CD14-positive monocyte (primary cell): Measurements from ENCODE around the gene ABCF3. TPM values are rescaled to one million over a fixed set of nuclear protein-coding genes. Genes with fewer than 3 reads are reported as not detected.
A peak's percentile ranks its signal among the peaks of the same experiment; 100 is the strongest.

Source experiments
- DNase-seq, 3 donors: peaks; one replicate each; pipeline ENCODE4 v3.0.0-alpha.2; 2011 to 2022
- H2AFZ ChIP-seq: 2 replicates; pipeline ENCODE4 v1.6.0; 2012; ENCODE audit warnings: mild to moderate bottlenecking, low read depth, low read length, inconsistent platforms; ENCODE audit not compliant: insufficient read depth, poor library complexity, severe bottlenecking
- H3K27ac ChIP-seq, 2 donors: 1 replicate in 1 of 2; 2 replicates in 1 of 2; pipeline ENCODE4 v1.5.1; 2012 to 2013; ENCODE audit warnings: low read length in 2 of 2, control low read depth in 1 of 2, inconsistent platforms in 1 of 2, low read depth in 1 of 2, mild to moderate bottlenecking in 1 of 2
- H3K27me3 ChIP-seq, 2 donors: one replicate each; pipeline versions ENCODE4 v1.6.0 to v1.6.1; 2011 to 2013; ENCODE audit warnings: low read length in 2 of 2; ENCODE audit not compliant: control insufficient read depth in 2 of 2, insufficient read depth in 2 of 2
- H3K36me3 ChIP-seq, 2 donors: replicated peaks in 1 of 2; 1 replicate in 1 of 2; 2 replicates in 1 of 2; pipeline versions ENCODE4 v1.5.1 to v1.6.1; 2012 to 2013; ENCODE audit warnings: low read length in 2 of 2, control low read depth in 1 of 2, inconsistent platforms in 1 of 2, mild to moderate bottlenecking in 1 of 2; ENCODE audit not compliant: insufficient read depth in 2 of 2, control insufficient read depth in 1 of 2
- H3K4me1 ChIP-seq, 2 donors: 1 replicate in 1 of 2; 2 replicates in 1 of 2; pipeline versions ENCODE4 v1.5.1 to v1.6.1; 2012 to 2013; ENCODE audit warnings: low read length in 2 of 2, control low read depth in 1 of 2, inconsistent platforms in 1 of 2, mild to moderate bottlenecking in 1 of 2, moderate library complexity in 1 of 2; ENCODE audit not compliant: insufficient read depth in 2 of 2, control insufficient read depth in 1 of 2
- H3K4me2 ChIP-seq: replicated peaks from 2 replicates; pipeline ENCODE3; 2012; ENCODE audit warnings: low read length, moderate library complexity, mild to moderate bottlenecking; ENCODE audit not compliant: poor library complexity, severe bottlenecking; ENCODE audit errors: extremely low read depth
- H3K4me3 ChIP-seq, 3 experiments: fragments of 200-600 bp in 1 of 3; sonication (generic) in 1 of 3; replicated peaks in 1 of 3; 1 replicate in 2 of 3; 2 replicates in 1 of 3; pipeline ENCODE4 v1.5.1; 2011 to 2013; ENCODE audit warnings: low read length in 3 of 3, mild to moderate bottlenecking in 3 of 3, control low read depth in 2 of 3, low read depth in 2 of 3, inconsistent platforms in 1 of 3, moderate library complexity in 1 of 3
- H3K79me2 ChIP-seq: 2 replicates; pipeline ENCODE4 v1.6.0; 2012; ENCODE audit warnings: mild to moderate bottlenecking, control low read depth, inconsistent platforms, low read length, moderate library complexity; ENCODE audit not compliant: insufficient read depth
- H3K9ac ChIP-seq: 2 replicates; pipeline ENCODE4 v1.6.0; 2017; ENCODE audit warnings: low read length, mild to moderate bottlenecking; ENCODE audit not compliant: insufficient read depth, poor library complexity, severe bottlenecking
- H3K9me3 ChIP-seq, 2 donors: replicated peaks in 1 of 2; 1 replicate in 1 of 2; 2 replicates in 1 of 2; pipeline versions ENCODE4 v1.5.1 to v1.6.1; 2012 to 2013; ENCODE audit warnings: low read length in 2 of 2, control low read depth in 1 of 2; ENCODE audit not compliant: control insufficient read depth in 1 of 2, insufficient read depth in 1 of 2
- H4K20me1 ChIP-seq: 2 replicates; pipeline ENCODE4 v1.6.0; 2012; ENCODE audit warnings: mild to moderate bottlenecking, low read length, control low read depth, moderate library complexity; ENCODE audit not compliant: insufficient read depth
- H3K27ac Mint-ChIP-seq, 7 donors: one replicate each; pipeline ENCODE4 v1.8.0; 2020; ENCODE audit warnings: mild to moderate bottlenecking in 7 of 7, mixed read lengths in 7 of 7, moderate library complexity in 6 of 7, inconsistent platforms in 2 of 7
- H3K27me3 Mint-ChIP-seq, 3 donors: one replicate each; pipeline ENCODE4 v1.8.0; 2021 to 2022; ENCODE audit warnings: low read depth in 3 of 3, mild to moderate bottlenecking in 3 of 3, mixed read lengths in 3 of 3, moderate library complexity in 3 of 3, inconsistent platforms in 1 of 3
- H3K36me3 Mint-ChIP-seq, 2 donors: one replicate each; pipeline ENCODE4 v1.8.0; 2020; ENCODE audit warnings: mixed read lengths in 2 of 2, inconsistent platforms in 1 of 2, mild to moderate bottlenecking in 1 of 2
- H3K4me1 Mint-ChIP-seq: one replicate; pipeline ENCODE4 v1.8.0; 2020; ENCODE audit warnings: mild to moderate bottlenecking, mixed read lengths
- H3K4me3 Mint-ChIP-seq, 2 donors: one replicate each; pipeline ENCODE4 v1.8.0; 2020; ENCODE audit warnings: mild to moderate bottlenecking in 2 of 2, mixed read lengths in 2 of 2, moderate library complexity in 1 of 2
- H3K9me3 Mint-ChIP-seq, 7 donors: one replicate each; pipeline ENCODE4 v1.8.0; 2020 to 2022; ENCODE audit warnings: mixed read lengths in 7 of 7, mild to moderate bottlenecking in 6 of 7, moderate library complexity in 6 of 7, inconsistent platforms in 2 of 7
- CTCF ChIP-seq: fragments of 200-600 bp; IDR thresholded peaks from one replicate; pipeline ENCODE4 v1.8.0; 2022; ENCODE audit warnings: antibody characterized with exemption, mild to moderate bottlenecking
- WGBS: methylation state at CpG from one replicate; pipeline ENCODE4 v1.1.5; 2013; ENCODE audit warnings: missing lambda C conversion rate; ENCODE audit not compliant: insufficient coverage; 5-methylcytosine and 5-hydroxymethylcytosine counted together
- intact Hi-C, 2 donors: fragments of 100-400 bp; cut with micrococcal nuclease; formaldehyde crosslinking; loops; one replicate each; pipeline versions ENCODE4 v1.15.0 to v1.15.1; 2023
- polyA plus RNA-seq, 3 donors: library from polyadenylated mRNA; depleted of rRNA in 1 of 3; unstranded in 2 of 3; stranded (reverse) in 1 of 3; fragments of 300-500 nt in 2 of 3; fragments of >200 nt in 1 of 3; fragmentation: Illumina TruSeq in 2 of 3; gene quantifications; 1 replicate in 2 of 3; 2 replicates in 1 of 3; pipeline ENCODE4 v1.2.3, GENCODE V29; 2012 to 2021

Gene ABCF3
- polyA plus RNA-seq, 3 donors, result 13.5 to 74.8 (median 13.9) TPM

- no peak overlapping the region for H3K27ac ChIP-seq
- H3K4me3 Mint-ChIP-seq, result peak overlapping the region in 1 of 2 donors; percentile 97
- no peaks in the 10 kb centered on the region for H3K27me3 ChIP-seq
- peaks cover 24% of the 10 kb centered on the region for H3K4me1 Mint-ChIP-seq
- H3K9me3 ChIP-seq, result no peaks in the 10 kb centered on the region
- peaks cover 17 to 25% of the 10 kb centered on the region in 2 donors for H3K4me1 ChIP-seq
- TF ChIP-seq CTCF, result no peak
- H3K36me3 Mint-ChIP-seq, result peaks cover 78% of the 10 kb centered on the region in 2 donors
- no peak overlapping the region for H2AFZ ChIP-seq
- intact Hi-C loops, result loop anchor here (1.0 to 5.0 kb wide), 3 partner anchors 10 to 63 kb away; partner anchors contain the start of genes ALG3 (in 2 of the 2), EEF1AKMT4 (in 2 of the 2) and AP2M1 (in 1 of the 2)
- H3K27me3 Mint-ChIP-seq, result no peaks in the 10 kb centered on the region
- H3K9me3 Mint-ChIP-seq, result no peaks in the 10 kb centered on the region
- no peak overlapping the region for H3K4me3 ChIP-seq
- DNase-seq, result no peak
- H3K9ac ChIP-seq, result no peak overlapping the region
- no CpG with 5 or more reads among the region's 18 CpGs for WGBS
- no peak overlapping the region for H3K27ac Mint-ChIP-seq
- H4K20me1 ChIP-seq, result peaks cover 34% of the 10 kb centered on the region
- peaks cover 36% of the 10 kb centered on the region for H3K79me2 ChIP-seq
- H3K36me3 ChIP-seq, result peaks cover 68 to 73% of the 10 kb centered on the region in 2 donors
- H3K4me2 ChIP-seq, result no peak overlapping the region
Observed at GRCh38 chr3:184184546-184185230, 1.3 kb upstream of the ABCF3 start.

- peaks cover 39% of the 10 kb centered on the region for H3K79me2 ChIP-seq
- peaks cover 23% of the 10 kb centered on the region for H3K4me1 Mint-ChIP-seq
- H3K9ac ChIP-seq, result peak overlapping the region; percentile 75
- no peaks in the 10 kb centered on the region for H3K9me3 ChIP-seq
- no peaks in the 10 kb centered on the region for H3K9me3 Mint-ChIP-seq
- peak overlapping the region; percentile 60 to 94 (median 83) for H3K4me3 ChIP-seq
- 4% methylated on average over 51 of the region's 55 CpGs for WGBS
- peak; percentile 98 to 99 (median 99) for DNase-seq
- H3K27ac ChIP-seq, result peak overlapping the region; percentile 82 to 89
- no peaks in the 10 kb centered on the region for H3K27me3 ChIP-seq
- peak overlapping the region; percentile 97 to 98 for H3K4me3 Mint-ChIP-seq
- H3K27ac Mint-ChIP-seq, result peak overlapping the region; percentile 95 to 99 (median 96)
- intact Hi-C loops, result loop anchor here (1.0 to 5.0 kb wide), 3 partner anchors 11 to 62 kb away; partner anchors contain the start of genes ALG3 (in 2 of the 2), AP2M1 (in 2 of the 2) and EEF1AKMT4 (in 2 of the 2)
- no peak for TF ChIP-seq CTCF
- H3K27me3 Mint-ChIP-seq, result no peaks in the 10 kb centered on the region
- peaks cover 78% of the 10 kb centered on the region in 2 donors for H3K36me3 Mint-ChIP-seq
- H3K4me2 ChIP-seq, result peak overlapping the region; percentile 93
- H4K20me1 ChIP-seq, result peaks cover 39% of the 10 kb centered on the region
- H3K4me1 ChIP-seq, result peaks cover 17 to 25% of the 10 kb centered on the region in 2 donors
- H2AFZ ChIP-seq, result peak overlapping the region; percentile 83
- H3K36me3 ChIP-seq, result peaks cover 68 to 73% of the 10 kb centered on the region in 2 donors
Observed at GRCh38 chr3:184185461-184186183, 377 bp upstream of the ABCF3 start.
